HG02943 (cell line): ENCODE measurements around the gene WDR1.

Experiments used
- ATAC-seq: cut with Tn5 transposase; IDR thresholded peaks from one replicate; pipeline ENCODE4 v1.9.1; 2021; ENCODE audit warnings: mild to moderate bottlenecking, low read depth, moderate library complexity; ENCODE audit not compliant: unreplicated experiment

Gene WDR1

DNA sequence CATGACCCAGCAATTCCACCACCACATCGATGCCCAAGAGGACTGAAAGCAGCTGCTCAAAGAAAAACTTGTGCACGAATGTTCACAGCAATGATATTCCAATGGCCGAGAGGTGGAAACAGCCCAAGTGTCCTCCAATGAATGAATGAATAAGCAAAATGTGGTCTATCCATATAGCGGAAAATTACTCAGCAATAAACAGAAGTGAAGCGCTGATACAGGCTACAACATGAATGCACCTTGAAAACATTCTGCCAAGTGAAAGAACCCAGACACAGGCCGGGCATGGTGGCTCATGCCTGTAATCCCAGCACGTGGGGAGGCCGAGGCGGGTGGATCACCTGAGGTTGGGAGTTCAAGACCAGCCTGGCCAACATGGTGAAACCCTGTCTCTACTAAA lies 90.1 kb downstream of the WDR1 start:
- no peak for ATAC-seq

DNA sequence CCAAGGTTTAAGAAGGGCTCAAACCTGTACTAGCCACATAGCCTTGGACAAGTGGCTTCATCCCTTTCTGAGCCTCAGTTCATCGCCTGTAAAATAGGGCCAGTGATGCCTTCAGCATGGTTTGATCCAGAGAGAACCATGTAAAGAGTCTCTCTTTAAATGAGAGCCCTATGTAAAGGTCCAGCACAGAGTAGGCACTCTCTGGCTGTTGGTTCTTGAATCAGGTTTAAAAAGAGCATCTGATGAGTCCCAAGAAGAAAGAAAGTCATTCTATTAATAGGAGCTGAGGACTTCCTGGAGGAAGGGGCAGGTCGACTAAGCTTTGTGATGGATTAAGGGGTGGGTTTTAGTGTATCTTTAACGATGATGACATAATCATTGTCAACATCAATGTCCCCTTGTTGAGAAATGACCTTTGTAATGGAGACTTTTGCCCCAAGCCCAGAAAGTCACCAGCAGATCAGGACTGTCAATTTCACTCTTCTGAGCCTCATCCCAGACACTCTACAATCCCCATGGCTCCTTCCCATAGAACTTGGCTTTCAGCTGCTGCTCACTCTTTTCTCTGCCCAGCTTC lies 91.3 kb downstream of the WDR1 start:
- no peak for ATAC-seq
